Measurements from ENCODE around the gene ANKMY1. TPM values are rescaled to one million over a fixed set of nuclear protein-coding genes. Genes with fewer than 3 reads are reported as not detected.

Gene ANKMY1
- polyA plus RNA-seq, 3 donors, result 2.1 to 22.9 (median 2.9) TPM

DNA sequence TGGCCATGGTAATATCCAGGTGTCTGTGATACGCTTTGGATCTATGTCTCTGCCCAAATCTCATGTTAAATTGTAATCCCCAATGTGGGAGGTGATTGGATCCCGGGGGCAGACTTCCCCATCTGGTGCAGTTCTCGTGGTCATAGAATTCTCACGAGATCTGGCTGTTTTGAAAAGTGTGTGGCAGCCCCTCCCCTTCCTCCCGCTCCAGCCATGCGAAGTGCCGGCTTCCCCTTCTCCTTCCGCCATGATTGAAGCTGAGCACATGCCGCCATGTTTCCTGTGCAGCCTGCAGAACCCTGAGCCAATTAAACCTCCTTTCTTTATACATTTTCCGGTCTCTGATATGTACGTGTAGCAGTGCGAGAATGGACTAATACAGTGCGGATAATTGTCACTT lies 79.9 kb downstream of the ANKMY1 start:
- Histone ChIP-seq H3K27me3 (ENCODE audit: control insufficient read depth in 2 of 2, insufficient read depth in 2 of 2, low read length in 2 of 2) (no peaks in the 10 kb centered on the region), H3K9me3 (replicated peaks in 1 of 2; ENCODE audit: control insufficient read depth in 1 of 2, insufficient read depth in 1 of 2, low read length in 2 of 2) (peaks cover 0 to 14% of the 10 kb centered on the region in 2 donors), H3K36me3 (replicated peaks in 1 of 2; ENCODE audit: control insufficient read depth in 1 of 2, insufficient read depth in 2 of 2, low read length in 2 of 2) (no peaks in the 10 kb centered on the region), H3K4me2 (replicated peaks; ENCODE audit: extremely low read depth, low read length, poor library complexity, severe bottlenecking) (no peak overlapping the region), H3K4me1 (ENCODE audit: control insufficient read depth in 1 of 2, insufficient read depth in 2 of 2, low read length in 2 of 2) (no peaks in the 10 kb centered on the region), H2AFZ (ENCODE audit: insufficient read depth, low read depth, low read length, poor library complexity, severe bottlenecking) (no peak overlapping the region), H3K27ac (ENCODE audit: low read depth in 1 of 2, low read length in 2 of 2) (no peak overlapping the region), H4K20me1 (ENCODE audit: insufficient read depth, low read length) (no peaks in the 10 kb centered on the region), H3K9ac (ENCODE audit: insufficient read depth, low read length, poor library complexity, severe bottlenecking) (no peak overlapping the region), H3K4me3 (replicated peaks in 1 of 3; ENCODE audit: low read depth in 2 of 3, low read length in 3 of 3) (no peak overlapping the region), H3K79me2 (ENCODE audit: insufficient read depth, low read length) (no peaks in the 10 kb centered on the region)
- 94% methylated on average over 5 of the region's 13 CpGs for WGBS (ENCODE audit: insufficient coverage)
- peak overlapping the region in 1 of 7 donors; percentile 57 for H3K27ac Mint-ChIP-seq
- H3K9me3 Mint-ChIP-seq, result peaks cover 3 to 36% (median 10%) of the 10 kb centered on the region in 7 donors
- peaks cover 2 to 15% of the 10 kb centered on the region in 2 donors for H3K36me3 Mint-ChIP-seq
- no peak for DNase-seq
- no peak for TF ChIP-seq CTCF (IDR thresholded peaks at IDR 0.05)
- no peaks in the 10 kb centered on the region for H3K27me3 Mint-ChIP-seq (ENCODE audit: low read depth in 3 of 3)
- intact Hi-C loops (cut with micrococcal nuclease), result no loop called here
- peaks cover 8% of the 10 kb centered on the region for H3K4me1 Mint-ChIP-seq
- no peak overlapping the region for H3K4me3 Mint-ChIP-seq

GRCh38 chr2:240473211-240473610 lies 84.6 kb downstream of the ANKMY1 start:
- H3K9ac ChIP-seq (ENCODE audit: insufficient read depth, low read length, poor library complexity, severe bottlenecking), result no peak overlapping the region
- no peak overlapping the region for H3K4me2 ChIP-seq (replicated peaks; ENCODE audit: extremely low read depth, low read length, poor library complexity, severe bottlenecking)
- H3K36me3 Mint-ChIP-seq, result peaks cover 4 to 17% of the 10 kb centered on the region in 2 donors
- H4K20me1 ChIP-seq (ENCODE audit: insufficient read depth, low read length), result no peaks in the 10 kb centered on the region
- TF ChIP-seq CTCF (IDR thresholded peaks at IDR 0.05), result no peak
- H2AFZ ChIP-seq (ENCODE audit: insufficient read depth, low read depth, low read length, poor library complexity, severe bottlenecking), result no peak overlapping the region
- H3K27me3 ChIP-seq (ENCODE audit: control insufficient read depth in 2 of 2, insufficient read depth in 2 of 2, low read length in 2 of 2), result no peaks in the 10 kb centered on the region
- peaks cover 16% of the 10 kb centered on the region for H3K4me1 Mint-ChIP-seq
- H3K36me3 ChIP-seq (replicated peaks in 1 of 2; ENCODE audit: control insufficient read depth in 1 of 2, insufficient read depth in 2 of 2, low read length in 2 of 2), result no peaks in the 10 kb centered on the region
- no peak overlapping the region for H3K27ac ChIP-seq (ENCODE audit: low read depth in 1 of 2, low read length in 2 of 2)
- intact Hi-C loops (cut with micrococcal nuclease), result no loop called here
- H3K4me3 Mint-ChIP-seq, result no peak overlapping the region
- WGBS (ENCODE audit: insufficient coverage), result no CpG with 5 or more reads among the region's 4 CpGs
- H3K9me3 Mint-ChIP-seq, result peaks cover 1 to 23% (median 8%) of the 10 kb centered on the region in 7 donors
- H3K4me3 ChIP-seq (replicated peaks in 1 of 3; ENCODE audit: low read depth in 2 of 3, low read length in 3 of 3), result no peak overlapping the region
- H3K79me2 ChIP-seq (ENCODE audit: insufficient read depth, low read length), result no peaks in the 10 kb centered on the region
- H3K9me3 ChIP-seq (replicated peaks in 1 of 2; ENCODE audit: control insufficient read depth in 1 of 2, insufficient read depth in 1 of 2, low read length in 2 of 2), result peaks cover 0 to 6% of the 10 kb centered on the region in 2 donors
- no peak overlapping the region for H3K27ac Mint-ChIP-seq
- no peak for DNase-seq
- no peaks in the 10 kb centered on the region for H3K27me3 Mint-ChIP-seq (ENCODE audit: low read depth in 3 of 3)
- no peaks in the 10 kb centered on the region for H3K4me1 ChIP-seq (ENCODE audit: control insufficient read depth in 1 of 2, insufficient read depth in 2 of 2, low read length in 2 of 2)

Data from CD14-positive monocyte (primary cell).